Cerebellar cortex (tissue), 1 donor: ENCODE measurements around the gene MTARC1.

ENCODE experiments used
- DNase-seq: peaks from one replicate; pipeline ENCODE4 v3.0.0-alpha.2; 2015; ENCODE audit warnings: low spot score

MTARC1 gene

GRCh38 chr1:220806408-220806807 is 19.7 kb downstream of the MTARC1 start:
- no peak for DNase-seq

GRCh38 chr1:220807726-220808125 is 21.0 kb downstream of the MTARC1 start:
- no peak for DNase-seq

- DNase-seq, result no peak
These were observed 21.9 kb downstream of the MTARC1 start for GRCh38 chr1:220808345-220809186.

- DNase-seq, result no peak
These were observed 22.5 kb downstream of the MTARC1 start for GRCh38 chr1:220809187-220809550.

GRCh38 chr1:220809704-220810103 is 23.0 kb downstream of the MTARC1 start:
- DNase-seq, result no peak

- peak; percentile 52 for DNase-seq
These were observed 23.5 kb downstream of the MTARC1 start for GRCh38 chr1:220810179-220810653.

- no peak for DNase-seq
These were observed 24.2 kb downstream of the MTARC1 start for GRCh38 chr1:220810963-220811362.

GRCh38 chr1:220811695-220812094 is 25.0 kb downstream of the MTARC1 start:
- DNase-seq, result no peak

GRCh38 chr1:220812308-220812707 is 25.6 kb downstream of the MTARC1 start:
- DNase-seq, result no peak

GRCh38 chr1:220813013-220813412 is 26.3 kb downstream of the MTARC1 start:
- DNase-seq, result no peak

- DNase-seq, result no peak
These were observed 28.7 kb downstream of the MTARC1 start for GRCh38 chr1:220815409-220815808.

GRCh38 chr1:220817907-220818306 is 31.2 kb downstream of the MTARC1 start:
- DNase-seq, result no peak

- DNase-seq, result no peak
These were observed 31.9 kb downstream of the MTARC1 start for GRCh38 chr1:220818421-220819173.

- DNase-seq, result no peak
These were observed 32.8 kb downstream of the MTARC1 start for GRCh38 chr1:220819467-220820026.

- DNase-seq, result no peak
These were observed 37.6 kb downstream of the MTARC1 start for GRCh38 chr1:220824031-220824989.

GRCh38 chr1:220825819-220826551 is 39.3 kb downstream of the MTARC1 start:
- DNase-seq, result no peak

- no peak for DNase-seq
These were observed 40.0 kb downstream of the MTARC1 start for GRCh38 chr1:220826729-220827128.

GRCh38 chr1:220827445-220828178 is 40.9 kb downstream of the MTARC1 start:
- DNase-seq, result no peak

GRCh38 chr1:220828179-220828490 is 41.4 kb downstream of the MTARC1 start:
- DNase-seq, result no peak

GRCh38 chr1:220828950-220829586 is 42.4 kb downstream of the MTARC1 start:
- DNase-seq, result no peak
